ENCODE results near the gene FBH1.
A peak's percentile ranks its signal among the peaks of the same experiment; 100 is the strongest.
"Not testable (repeated sequence)": the region's sequence is repeated elsewhere in the genome, so short reads cannot be mapped to it uniquely, and the experiment has no call there.

The FBH1 gene

GRCh38 chr10:5889624-5890451 lies at the start of gene FBH1, which contains the start of gene ANKRD16:
TSS of gene FBH1 (plus strand) at chr10:5890243. CDS start at chr10:5890346, 103 bp downstream.
TSS of gene ANKRD16 (minus strand) at chr10:5889893. CDS start at chr10:5889354, 539 bp downstream.
- DNase-seq: peak; percentile 94 to 96 (median 95)

GRCh38 chr10:5840314-5841307 lies 49.4 kb upstream of the FBH1 start:
- no peak for DNase-seq

GRCh38 chr10:5841965-5842364 lies 48.1 kb upstream of the FBH1 start:
- no peak for DNase-seq

- DNase-seq: no peak
Observed at GRCh38 chr10:5843686-5844344, 46.2 kb upstream of the FBH1 start.

- no peak for DNase-seq
Observed at GRCh38 chr10:5844345-5845055, 45.5 kb upstream of the FBH1 start.

GRCh38 chr10:5846667-5847066 lies 43.4 kb upstream of the FBH1 start:
- not testable (repeated sequence) for DNase-seq

GRCh38 chr10:5854131-5854475 lies 35.9 kb upstream of the FBH1 start:
- no peak for DNase-seq

GRCh38 chr10:5855979-5856700 lies 33.9 kb upstream of the FBH1 start:
- DNase-seq: no peak

- DNase-seq: no peak
Observed at GRCh38 chr10:5856701-5857004, 33.4 kb upstream of the FBH1 start.

GRCh38 chr10:5858811-5859210 lies 31.2 kb upstream of the FBH1 start:
- no peak for DNase-seq

GRCh38 chr10:5860066-5860465 lies 30.0 kb upstream of the FBH1 start:
- DNase-seq: no peak

- DNase-seq: no peak
Observed at GRCh38 chr10:5862360-5862961, 27.6 kb upstream of the FBH1 start.

- not testable (repeated sequence) for DNase-seq
Observed at GRCh38 chr10:5862981-5863685, 26.9 kb upstream of the FBH1 start.

GRCh38 chr10:5866451-5867081 lies 23.5 kb upstream of the FBH1 start:
- DNase-seq: not testable (repeated sequence)

GRCh38 chr10:5867091-5867615 lies 22.9 kb upstream of the FBH1 start:
- DNase-seq: not testable (repeated sequence)

GRCh38 chr10:5868383-5868782 lies 21.7 kb upstream of the FBH1 start:
- DNase-seq: not testable (repeated sequence)

- DNase-seq: no peak
Observed at GRCh38 chr10:5869156-5869555, 20.9 kb upstream of the FBH1 start.

- DNase-seq: no peak
Observed at GRCh38 chr10:5871596-5871995, 18.4 kb upstream of the FBH1 start.

GRCh38 chr10:5873515-5873995 lies 16.5 kb upstream of the FBH1 start:
- peak; percentile 12 to 30 (median 23) for DNase-seq

Measured in activated CD4-positive, CD25-positive, alpha-beta regulatory T cell (primary cell).